ENCODE data around the gene TMPRSS11F.
A peak's percentile ranks its signal among the peaks of the same experiment; 100 is the strongest.
"Not testable (repeated sequence)": the region's sequence is repeated elsewhere in the genome, so short reads cannot be mapped to it uniquely, and the experiment has no call there.

The TMPRSS11F gene

DNA sequence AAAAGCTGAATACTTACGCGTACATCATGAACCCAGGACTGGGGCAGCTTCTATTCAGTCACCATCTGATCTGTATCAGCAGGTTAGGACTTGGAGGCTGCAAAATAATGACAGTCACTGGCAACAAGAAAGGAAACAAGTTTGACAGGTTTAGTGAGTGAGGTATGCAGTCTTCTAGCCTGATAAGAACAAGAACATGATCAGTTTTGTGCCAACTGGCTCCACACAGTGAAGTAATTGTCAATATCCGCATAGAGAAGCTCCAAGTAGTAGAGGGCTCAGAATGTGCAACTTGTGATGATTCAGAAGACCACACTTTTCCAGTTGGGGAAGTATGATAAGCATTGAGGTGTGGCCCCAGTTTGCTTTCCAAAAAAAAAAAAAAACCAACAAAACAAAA, at the start of gene TMPRSS11F:
TMPRSS11F (minus strand) TSS at position 77 of the 400 bp plus-strand sequence; CDS start at position 28, 49 bp downstream.
- FAIRE-seq, result no peak

DNA sequence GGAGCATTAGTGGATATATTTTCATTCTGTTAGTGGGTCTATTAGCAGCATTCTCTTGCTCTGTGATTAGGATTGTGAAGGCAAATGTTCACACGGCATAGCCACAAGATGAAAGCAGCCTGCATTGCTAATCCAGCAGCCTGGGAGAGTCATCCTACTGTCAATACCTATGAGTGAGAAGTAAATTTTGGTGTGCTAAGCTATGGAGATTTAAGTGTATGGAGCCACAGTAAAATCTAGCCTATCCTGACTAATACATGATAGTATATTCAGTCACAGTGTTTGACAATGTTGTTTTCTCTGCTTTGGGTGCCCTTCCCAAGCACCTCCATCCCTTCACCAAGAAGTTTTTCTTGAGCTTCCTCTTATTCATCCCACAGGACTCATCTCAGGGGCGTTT, 47.2 kb upstream of the TMPRSS11F start:
- FAIRE-seq, result no peak
- no peak for DNase-seq (ENCODE audit: insufficient read length, low spot score)

More for the DNA sequence above, at the start of gene TMPRSS11F:
- DNase-seq (ENCODE audit: insufficient read length, low spot score), result no peak

DNA sequence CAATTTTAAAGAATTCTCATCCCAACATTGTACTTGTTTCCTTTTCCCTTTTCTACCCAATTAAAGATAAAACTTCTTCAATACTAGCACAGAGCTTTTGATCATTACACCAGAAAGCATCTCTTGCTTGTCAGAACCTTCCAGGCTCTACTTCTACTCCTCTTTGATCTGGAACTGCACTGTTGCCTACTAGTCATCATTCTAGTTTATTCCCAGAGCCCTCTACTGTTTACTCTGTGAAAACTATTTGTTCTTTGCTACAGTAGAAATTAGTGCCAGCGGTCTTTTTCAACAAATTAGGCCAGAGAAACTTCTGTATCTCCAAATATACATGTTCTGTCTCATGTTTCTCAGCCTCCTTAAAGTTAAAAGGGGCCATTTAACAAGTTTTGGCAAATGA, 46.8 kb upstream of the TMPRSS11F start:
- no peak for DNase-seq (ENCODE audit: insufficient read length, low spot score)
- FAIRE-seq, result no peak

DNA sequence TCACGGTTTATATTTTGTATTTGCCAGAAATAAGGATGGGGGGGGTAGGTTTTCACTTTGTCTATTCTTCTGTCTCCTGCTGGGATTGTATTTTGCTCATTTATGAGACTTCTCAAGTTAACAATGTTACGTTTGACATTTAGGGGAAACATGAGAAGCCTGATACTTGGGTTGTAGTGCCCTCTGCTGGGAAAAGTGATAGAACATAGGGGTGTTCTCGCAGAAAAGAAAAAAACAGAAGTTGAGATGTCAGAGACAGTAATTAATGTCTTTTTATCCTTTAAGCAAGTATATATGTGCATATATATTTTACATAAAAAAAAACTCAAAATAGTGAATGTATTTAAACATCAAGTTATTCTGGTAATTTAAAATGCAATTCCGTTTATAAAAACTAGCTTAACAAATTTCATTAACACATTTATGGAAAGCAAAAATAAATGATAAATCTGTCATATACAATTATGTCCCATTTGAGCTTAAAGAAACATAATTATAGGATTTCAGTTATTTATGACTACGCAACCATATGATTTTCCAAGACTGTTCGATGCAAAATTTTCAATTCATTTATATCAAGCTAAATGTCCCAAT, 46.0 kb upstream of the TMPRSS11F start:
- peak; percentile 64 for FAIRE-seq
- peak; percentile 18 for DNase-seq (ENCODE audit: insufficient read length, low spot score)

DNA sequence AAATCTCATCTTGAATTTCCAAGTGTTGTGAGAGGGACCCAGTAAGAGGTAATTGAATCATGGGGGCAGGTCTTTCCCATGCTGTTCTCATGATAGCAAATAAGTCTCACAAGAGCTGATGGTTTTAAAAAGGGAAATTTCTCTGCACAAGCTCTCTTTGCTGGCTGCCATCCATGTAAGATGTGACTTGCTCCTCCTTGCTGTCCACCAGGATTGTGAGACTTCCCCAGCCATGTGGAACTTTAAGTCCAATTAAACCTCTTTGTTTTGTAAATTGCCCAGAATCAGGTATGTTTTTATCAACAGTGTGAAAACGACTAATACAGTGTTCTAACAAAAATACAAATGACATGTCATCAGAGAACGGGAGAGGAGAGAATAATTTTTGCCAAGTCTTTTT, 44.7 kb upstream of the TMPRSS11F start:
- DNase-seq (ENCODE audit: insufficient read length, low spot score); FAIRE-seq: not testable (repeated sequence)

DNA sequence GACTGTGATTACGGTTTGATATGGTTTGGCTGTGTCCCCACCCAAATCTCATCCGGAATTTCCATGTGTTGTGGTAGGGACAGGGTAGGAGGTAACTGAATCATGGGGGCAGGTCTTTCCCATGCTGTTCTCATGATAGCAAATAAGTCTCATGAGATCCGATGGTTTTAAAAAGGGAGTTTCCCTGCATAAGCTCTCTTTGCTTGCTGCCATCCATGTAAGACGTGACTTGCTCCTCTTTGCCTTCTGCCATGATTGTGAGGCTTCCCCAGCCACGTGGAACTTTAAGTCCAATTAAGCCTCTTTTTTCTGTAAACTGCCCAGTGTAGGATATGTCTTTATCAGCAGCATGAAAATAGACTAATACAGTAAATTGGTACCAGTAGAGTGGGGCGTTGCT, 42.5 kb upstream of the TMPRSS11F start:
- FAIRE-seq; DNase-seq (ENCODE audit: insufficient read length, low spot score): not testable (repeated sequence)

DNA sequence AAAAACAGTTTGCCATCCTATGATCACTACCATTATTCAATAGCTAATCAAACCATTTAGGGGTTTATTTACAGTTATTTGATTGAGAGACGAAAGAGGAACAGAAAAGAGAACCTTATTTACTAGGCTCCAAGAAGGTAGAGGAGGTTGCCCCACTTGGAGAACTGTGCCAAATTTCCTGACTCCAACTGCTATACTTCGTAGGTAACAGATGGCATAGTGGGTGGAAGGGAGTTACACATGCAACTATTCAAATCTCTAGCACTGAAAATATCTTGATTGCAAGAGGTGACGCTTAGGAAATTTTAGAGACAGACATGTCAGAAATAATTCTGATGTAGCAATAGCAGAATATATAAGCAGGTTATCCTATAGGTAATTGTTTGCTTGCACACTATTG, 38.0 kb upstream of the TMPRSS11F start:
- DNase-seq (ENCODE audit: insufficient read length, low spot score), result no peak
- FAIRE-seq, result no peak

DNA sequence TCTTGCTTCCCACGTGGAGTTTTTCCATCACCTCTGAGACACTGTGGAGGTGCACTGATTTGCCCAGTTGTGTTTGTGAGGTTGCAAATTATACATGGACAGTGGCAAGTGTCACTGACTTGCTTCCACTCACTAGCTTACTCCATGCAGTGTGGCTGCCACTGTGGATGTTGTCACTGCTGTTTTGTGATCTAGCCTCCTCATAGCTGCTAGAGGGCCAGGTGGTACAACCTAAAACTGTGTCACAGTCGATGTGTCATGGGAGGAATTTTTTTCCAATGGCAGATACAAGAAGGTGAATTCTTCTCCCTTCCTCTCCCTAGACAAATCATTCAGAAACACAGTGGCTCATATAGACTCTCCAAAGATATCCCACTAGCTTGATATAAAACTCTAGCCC, 37.5 kb upstream of the TMPRSS11F start:
- no peak for FAIRE-seq
- no peak for DNase-seq (ENCODE audit: insufficient read length, low spot score)

DNA sequence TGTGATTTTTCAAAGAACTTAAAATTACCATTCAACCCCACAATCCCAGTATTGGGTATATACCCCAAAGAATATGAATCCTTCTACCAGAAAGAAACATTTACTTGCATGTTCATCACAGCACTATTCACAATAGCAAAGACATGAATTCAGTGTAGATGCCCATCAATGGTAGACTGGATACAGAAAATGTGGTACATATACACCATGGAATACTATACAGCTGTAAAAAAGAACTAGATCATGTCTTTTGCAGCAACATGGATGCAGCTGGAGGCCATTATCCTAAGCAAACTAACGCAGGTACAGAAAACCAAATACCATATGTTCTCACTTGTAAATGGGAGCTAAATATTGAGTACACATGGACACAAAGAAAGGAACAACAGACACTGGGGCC, 34.1 kb upstream of the TMPRSS11F start:
- no peak for DNase-seq (ENCODE audit: insufficient read length, low spot score)

DNA sequence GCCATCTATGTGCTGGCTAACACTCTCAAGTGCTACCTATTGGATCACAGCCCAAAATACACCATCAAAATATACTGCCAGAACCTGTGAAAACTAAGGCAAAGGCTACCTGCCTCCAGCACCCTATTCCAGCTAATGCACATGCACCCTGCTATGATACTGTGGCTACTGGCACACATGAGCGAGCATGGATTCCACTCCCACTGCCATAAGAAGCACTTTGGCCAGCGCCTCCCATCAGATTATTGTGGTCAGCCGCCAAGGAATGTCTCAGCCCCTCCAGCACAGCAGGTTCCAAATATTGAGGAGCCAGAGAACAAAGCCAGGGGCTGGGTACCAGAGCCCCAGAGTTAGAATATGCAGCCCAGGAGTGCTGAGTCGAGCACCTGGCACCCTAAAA, 32.5 kb upstream of the TMPRSS11F start:
- no peak for FAIRE-seq
- no peak for DNase-seq (ENCODE audit: insufficient read length, low spot score)

More for the DNA sequence above, 34.1 kb upstream of the TMPRSS11F start:
- no peak for FAIRE-seq

DNA sequence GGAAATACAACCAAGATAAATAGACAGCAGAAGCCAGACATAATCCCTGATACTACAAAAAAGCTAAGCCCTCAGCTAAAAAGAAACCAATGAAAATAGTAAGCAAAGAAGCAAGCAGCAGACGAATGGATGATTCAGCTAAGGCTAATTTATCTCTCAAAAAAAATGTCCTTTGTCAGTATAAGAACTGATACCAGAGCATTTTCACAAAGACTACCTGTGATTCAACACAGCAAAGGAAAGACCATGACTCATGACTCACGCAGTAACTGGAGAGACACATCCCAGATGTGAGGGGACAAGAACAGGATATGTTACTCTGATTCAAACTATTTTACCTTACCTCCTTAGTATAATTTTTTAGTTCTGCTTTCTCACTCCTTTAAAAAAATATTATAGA, 22.7 kb upstream of the TMPRSS11F start:
- no peak for FAIRE-seq

DNA sequence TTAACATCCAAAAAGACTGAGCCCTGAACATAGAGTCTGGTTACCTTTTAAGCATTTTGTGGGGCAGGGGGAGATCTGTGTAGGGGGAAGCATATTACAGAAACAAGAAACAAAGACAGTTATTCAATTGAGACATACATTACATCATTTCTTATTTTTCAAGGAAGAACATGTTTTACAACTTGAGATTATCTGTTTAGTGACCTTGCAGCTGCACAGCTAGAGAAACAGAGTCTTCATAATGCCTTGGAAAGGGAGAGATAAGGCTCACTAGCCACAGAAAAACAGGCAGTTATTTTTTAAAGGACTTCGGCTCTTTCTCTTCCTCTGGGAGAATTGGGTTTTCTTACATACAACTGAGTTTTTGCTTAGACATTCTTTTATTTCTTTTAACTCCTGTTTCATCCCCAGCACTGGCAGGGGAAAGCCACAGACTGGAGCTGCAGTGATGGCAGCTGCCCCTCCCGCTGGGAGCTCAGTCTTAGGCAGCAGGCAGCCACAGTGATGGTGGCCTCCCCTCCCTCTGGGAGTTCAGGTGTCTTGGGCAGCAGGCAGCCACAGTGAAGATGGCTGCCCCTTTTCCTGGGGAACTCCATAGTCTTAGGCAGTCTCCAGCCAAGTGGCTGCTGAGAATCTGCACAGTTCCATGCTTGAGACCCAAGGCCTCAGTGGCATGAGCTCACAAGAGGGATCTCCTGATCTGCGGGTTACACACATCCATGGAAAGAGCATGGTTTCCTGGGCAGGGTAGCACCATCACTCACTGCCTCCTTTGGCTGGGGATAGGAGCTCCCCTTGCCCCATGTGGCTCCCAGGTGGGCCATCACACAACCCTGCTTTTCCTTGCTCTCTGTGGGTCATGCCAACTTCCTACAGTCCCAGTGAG, 19.4 kb upstream of the TMPRSS11F start:
- DNase-seq (ENCODE audit: insufficient read length, low spot score) (no peak), FAIRE-seq (no peak)

More for the DNA sequence above, 22.7 kb upstream of the TMPRSS11F start:
- no peak for DNase-seq (ENCODE audit: insufficient read length, low spot score)

DNA sequence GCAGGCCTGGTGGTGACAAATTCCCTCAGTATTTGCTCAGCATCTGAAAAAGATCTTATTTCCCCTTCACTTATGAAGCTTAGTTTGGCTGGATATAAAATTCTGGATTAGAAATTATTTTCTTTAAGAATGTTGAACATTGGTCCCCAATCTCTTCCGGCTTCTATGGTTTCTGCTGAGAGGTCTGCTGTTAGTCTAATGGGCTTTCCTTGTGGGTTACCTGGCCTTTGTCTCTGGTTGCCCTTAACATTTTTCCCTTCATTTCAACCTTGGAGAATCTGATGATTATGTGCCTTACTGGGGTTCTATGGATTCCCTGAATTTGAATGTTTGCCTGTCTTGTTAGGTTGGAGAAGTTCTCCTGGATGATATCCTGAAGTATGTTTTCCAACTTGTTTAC, 17.4 kb upstream of the TMPRSS11F start:
- FAIRE-seq, result no peak
- DNase-seq (ENCODE audit: insufficient read length, low spot score), result no peak

DNA sequence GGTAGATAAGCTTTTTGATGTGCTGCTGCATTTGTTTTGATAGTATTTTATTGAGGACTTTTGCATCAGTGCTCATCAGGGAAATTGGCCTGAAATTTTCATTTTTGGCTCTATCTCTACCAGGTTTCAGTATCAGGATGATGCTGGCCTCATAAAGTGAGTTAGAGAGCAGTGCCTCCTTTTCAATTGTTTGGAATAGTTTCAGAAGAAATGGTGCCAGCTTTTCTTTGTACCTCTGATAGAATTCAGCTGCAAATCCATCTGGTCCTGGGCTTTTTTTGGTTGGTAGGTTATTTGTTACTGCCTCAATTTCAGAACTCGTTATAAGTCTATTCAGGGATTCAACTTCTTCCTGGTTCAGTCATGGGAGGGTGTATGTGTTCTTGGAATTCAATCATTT, 15.6 kb upstream of the TMPRSS11F start:
- DNase-seq (ENCODE audit: insufficient read length, low spot score), result no peak
- FAIRE-seq, result no peak

DNA sequence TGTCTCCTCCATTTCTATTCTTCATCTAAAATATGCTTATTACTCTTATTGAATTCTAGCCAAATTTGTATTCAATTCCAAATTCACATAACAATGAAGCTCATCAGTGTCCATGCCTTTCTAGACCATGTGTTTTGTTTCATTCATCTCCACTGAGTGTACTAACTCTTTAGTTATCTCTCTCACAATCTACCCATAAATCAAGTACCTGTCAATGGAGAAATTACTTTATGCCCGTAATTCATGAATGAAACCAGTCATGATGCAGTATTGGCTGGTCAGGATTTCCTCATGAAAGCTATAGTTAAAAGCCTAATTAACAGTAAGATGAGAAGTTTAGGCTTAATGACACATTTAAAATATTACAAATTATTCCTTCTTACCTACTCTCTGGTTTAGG, 12.2 kb upstream of the TMPRSS11F start:
- FAIRE-seq, result no peak
- DNase-seq (ENCODE audit: insufficient read length, low spot score), result no peak

DNA sequence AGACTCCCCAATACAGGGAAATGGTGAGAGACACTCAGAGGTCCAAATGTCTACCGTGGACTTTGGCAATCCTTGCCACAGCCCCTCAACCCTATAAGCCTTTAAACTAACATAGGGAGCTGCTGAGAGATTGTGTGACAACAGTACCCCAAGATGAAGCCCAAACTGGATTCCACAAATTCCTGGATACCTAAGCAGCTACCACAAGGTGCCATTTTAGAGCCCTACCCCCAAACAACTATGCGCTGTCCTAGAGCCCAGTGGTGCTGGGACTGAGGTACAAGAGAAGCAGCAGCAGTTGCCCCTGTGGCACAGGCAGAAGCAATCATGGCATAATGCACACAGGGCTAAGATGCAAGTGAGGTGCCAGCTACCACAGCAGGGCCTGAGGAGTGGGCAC, 2.7 kb upstream of the TMPRSS11F start:
- DNase-seq (ENCODE audit: insufficient read length, low spot score) (no peak), FAIRE-seq (no peak)

DNA sequence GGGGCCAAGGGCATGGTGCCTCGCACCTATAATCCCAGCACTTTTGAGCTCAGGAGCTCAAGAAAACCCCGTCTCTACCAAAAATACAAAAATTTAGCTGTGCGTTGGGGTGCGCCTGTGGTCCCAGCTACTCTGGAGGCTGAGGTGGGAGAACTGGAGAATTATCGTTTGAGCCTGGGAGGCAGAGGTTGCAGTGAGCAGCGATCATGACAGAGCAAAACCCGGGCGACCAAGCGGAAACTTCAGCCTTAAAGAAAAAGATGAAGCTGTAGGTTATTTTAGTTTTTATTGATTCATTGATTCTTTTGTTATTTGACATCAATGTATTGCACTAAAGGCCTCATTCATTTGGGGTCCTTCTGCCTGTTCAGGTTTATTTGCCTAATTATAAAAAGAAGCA, 5.4 kb downstream of the TMPRSS11F start:
- DNase-seq (ENCODE audit: insufficient read length, low spot score) (no peak), FAIRE-seq (no peak)

DNA sequence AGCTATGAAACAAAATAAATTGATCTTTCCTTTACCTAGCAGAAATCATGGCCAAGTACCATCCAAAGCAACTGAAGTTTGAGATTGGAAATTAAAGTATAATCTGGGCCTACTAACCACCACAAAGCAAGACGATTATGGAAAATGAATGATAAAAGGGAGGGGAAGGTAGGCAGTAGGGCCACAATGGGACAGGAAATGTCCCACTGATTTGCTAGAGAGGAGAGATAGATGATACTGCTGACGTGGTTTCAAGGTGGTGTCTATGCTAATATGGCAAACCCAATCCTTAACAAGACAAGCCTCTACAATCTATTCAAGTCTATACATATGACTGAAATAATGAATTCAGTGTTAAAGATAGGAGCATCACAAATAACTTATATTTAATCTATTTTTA, 6.1 kb downstream of the TMPRSS11F start:
- FAIRE-seq (no peak), DNase-seq (ENCODE audit: insufficient read length, low spot score) (no peak)

DNA sequence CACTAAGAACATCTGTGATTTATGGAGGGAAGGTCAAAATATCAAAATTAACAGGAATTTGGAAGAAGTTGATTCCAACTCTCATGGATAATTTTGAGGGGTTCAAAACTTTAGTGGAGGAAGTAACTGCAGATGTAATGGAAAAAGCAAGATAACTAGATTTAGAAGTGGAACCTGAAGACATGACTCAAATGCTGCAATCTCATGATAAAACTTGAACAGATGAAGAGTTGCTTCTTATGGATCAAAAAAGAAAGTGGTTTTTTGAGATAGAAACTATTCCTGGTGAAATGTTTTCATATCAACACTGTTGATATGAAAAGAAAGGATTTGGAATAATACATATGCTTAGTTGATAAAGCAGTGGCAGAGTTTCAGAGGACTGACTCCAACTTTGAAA, 9.7 kb downstream of the TMPRSS11F start:
- DNase-seq (ENCODE audit: insufficient read length, low spot score), result no peak
- FAIRE-seq, result no peak

DNA sequence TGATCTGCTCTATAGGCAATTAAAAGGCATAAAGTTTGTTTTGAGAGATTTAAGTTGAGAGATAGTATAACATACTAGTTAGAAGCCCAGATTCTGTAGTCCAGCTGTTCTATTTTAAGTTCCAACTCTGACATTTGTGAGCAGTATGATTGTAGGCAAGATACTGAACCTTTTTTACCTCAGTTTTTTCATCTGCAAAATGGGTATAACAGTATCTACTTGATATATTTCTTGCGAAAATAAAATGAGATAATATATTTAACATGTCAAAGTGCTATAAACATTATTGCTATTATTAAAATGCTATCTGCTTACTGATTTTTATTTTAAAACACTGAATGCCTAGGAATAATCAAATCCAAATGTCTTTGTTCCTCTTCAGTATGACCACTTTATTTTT, 19.2 kb downstream of the TMPRSS11F start:
- DNase-seq (ENCODE audit: insufficient read length, low spot score), result no peak
- FAIRE-seq, result no peak

DNA sequence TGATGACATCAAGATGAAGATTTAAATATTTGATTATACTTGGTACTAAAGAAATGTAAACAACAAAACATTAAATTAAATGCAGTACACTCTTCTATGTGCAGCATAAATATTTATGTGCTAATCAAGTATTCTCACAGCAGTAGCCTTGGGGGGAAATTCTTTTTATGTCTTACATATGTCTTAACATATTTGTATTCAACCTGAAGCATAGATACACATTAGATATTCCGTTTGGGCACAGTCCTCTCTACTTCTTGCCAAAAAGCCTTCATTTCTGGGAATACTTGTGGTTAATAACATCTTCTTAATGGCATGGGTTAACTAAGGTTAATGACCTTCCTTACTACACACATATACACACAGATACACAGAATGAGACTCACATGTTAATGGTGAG, 19.8 kb downstream of the TMPRSS11F start:
- no peak for FAIRE-seq
- DNase-seq (ENCODE audit: insufficient read length, low spot score), result no peak

DNA sequence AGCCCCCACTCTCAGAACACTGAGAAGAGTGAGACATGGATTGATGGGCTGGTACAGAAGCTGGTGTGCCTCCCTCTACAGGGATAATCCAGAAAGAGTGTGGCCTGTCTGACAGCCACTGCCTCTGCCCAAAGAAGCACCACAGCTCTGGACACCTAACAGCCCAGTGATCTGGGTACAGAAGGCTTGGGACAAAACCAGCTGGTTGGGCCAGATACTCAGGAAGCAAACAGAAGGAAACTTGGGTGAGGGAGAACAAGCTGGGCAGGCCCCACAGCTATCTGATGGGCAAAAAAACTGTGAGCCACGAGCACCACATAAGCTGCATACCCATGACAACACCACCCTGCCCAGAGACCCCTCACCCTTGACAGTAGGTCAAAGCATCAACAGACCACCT, 46.9 kb downstream of the TMPRSS11F start:
- DNase-seq (ENCODE audit: insufficient read length, low spot score), result no peak
- no peak for FAIRE-seq

Data from GM19239 (cell line).